ENCODE measurements around the gene ALX4. TPM values are rescaled to one million over a fixed set of nuclear protein-coding genes. Genes with fewer than 3 reads are reported as not detected.

Gene ALX4
- total and polyA plus RNA-seq, 2 of the 8 experiments (the other 6 are each of a cell fraction or from before 2014, with no cell fraction given), result not detected

DNA sequence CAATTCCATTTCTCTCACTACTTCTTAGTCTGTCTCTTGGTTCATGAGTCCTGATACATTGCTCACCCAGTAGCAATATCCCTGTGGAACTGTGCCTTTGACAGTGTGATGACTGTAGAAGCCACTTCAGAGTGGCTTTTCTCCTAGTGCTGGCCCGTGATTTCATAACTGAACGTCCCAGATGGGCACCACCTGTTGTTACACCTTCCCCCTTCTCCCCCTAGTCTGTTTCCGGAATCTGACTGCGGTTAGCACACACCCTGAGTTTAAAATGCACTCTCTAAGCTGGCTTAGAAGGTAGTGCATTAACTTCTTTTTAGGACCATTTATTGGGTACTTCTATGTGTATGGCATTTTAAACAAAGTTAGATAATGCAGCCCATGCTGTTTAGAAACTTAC, 83.0 kb downstream of the ALX4 start:
- 84% methylated on average over 3 of the region's 4 CpGs; no CpG with 5 or more reads in 1 of the 2 experiments for WGBS, 2 experiments (ENCODE audit: extremely low coverage in 1 of 2, insufficient coverage in 1 of 2, insufficient read length in 1 of 2, insufficient replicate concordance in 2 of 2, low coverage in 1 of 2, low lambda C conversion rate in 2 of 2, missing lambda C conversion rate in 1 of 2)
- Histone ChIP-seq H4K5ac (ENCODE audit: insufficient read length, low read depth, low read length) (no peak overlapping the region), H3K27me3 (replicated peaks in 1 of 4; ENCODE audit: control insufficient read depth in 3 of 4, extremely low read depth in 1 of 4, insufficient read depth in 3 of 4, low read length in 3 of 4) (no peaks in the 10 kb centered on the region)

More for the DNA sequence above, 83.0 kb downstream of the ALX4 start:
- DNase-seq (ENCODE audit: low read depth in 1 of 2, low spot score in 2 of 2) (no peak), FAIRE-seq (no peak)
- Histone ChIP-seq H3K23me2 (ENCODE audit: low read depth, low read length) (no peaks in the 10 kb centered on the region), H2BK12ac (ENCODE audit: low read depth, low read length) (no peak overlapping the region), H4K91ac (replicated peaks; ENCODE audit: insufficient read length, low read length) (no peak overlapping the region), H3K4me1 (replicated peaks in 1 of 4; ENCODE audit: control insufficient read depth in 3 of 4, insufficient read depth in 4 of 4, low read length in 3 of 4) (peaks cover 0 to 4% (median 0%) of the 10 kb centered on the region in 4 experiments; a peak in 1 of 7 replicates), H3K56ac (replicated peaks; ENCODE audit: insufficient read length, low read depth, low read length) (no peak overlapping the region), H2BK120ac (replicated peaks; ENCODE audit: low read depth, low read length) (no peak overlapping the region), H3K27ac (ENCODE audit: low read depth, low read length) (no peak overlapping the region), H2BK20ac (ENCODE audit: low read length) (no peak overlapping the region), H3K36me3 (ENCODE audit: control insufficient read depth in 2 of 4, insufficient read depth in 4 of 4, low read length in 3 of 4) (no peaks in the 10 kb centered on the region), H2BK15ac (ENCODE audit: low read length) (no peak overlapping the region), H3K79me2 (ENCODE audit: control insufficient read depth in 1 of 2, insufficient read depth in 2 of 2, low read length in 2 of 2) (no peaks in the 10 kb centered on the region), H3K79me1 (ENCODE audit: low read depth, low read length) (no peaks in the 10 kb centered on the region; the same call in 1 of the 2 replicates), H2BK5ac (ENCODE audit: low read depth, low read length) (no peak overlapping the region), H4K20me1 (replicated peaks in 1 of 2; ENCODE audit: control insufficient read depth in 1 of 2, insufficient read depth in 2 of 2, low read length in 2 of 2) (no peaks in the 10 kb centered on the region), H3K4ac (replicated peaks; ENCODE audit: insufficient read length, low read depth, low read length) (no peak overlapping the region), H3K9ac (replicated peaks in 1 of 4; ENCODE audit: extremely low read depth in 1 of 4, low read depth in 3 of 4, low read length in 3 of 4) (no peak overlapping the region), H2AK5ac (ENCODE audit: low read depth, low read length) (no peak overlapping the region), H3K14ac (ENCODE audit: insufficient read length) (no peak overlapping the region), H4K8ac (ENCODE audit: extremely low read depth, insufficient read depth, low read length) (no peak overlapping the region), H3K4me3 (ENCODE audit: extremely low read depth in 1 of 4, insufficient read depth in 2 of 4, low read depth in 3 of 4, low read length in 4 of 4) (no peak overlapping the region), H2AFZ (ENCODE audit: low read length) (no peak overlapping the region), H3K18ac (ENCODE audit: extremely low read depth, low read length) (no peak overlapping the region; the same call in 1 of the 2 replicates), H3K23ac (ENCODE audit: insufficient read length) (no peak overlapping the region), H3K9me3 (ENCODE audit: insufficient read depth in 2 of 2, low read depth in 1 of 2, low read length in 1 of 2) (no peaks in the 10 kb centered on the region), H3K4me2 (ENCODE audit: insufficient read depth in 1 of 2, low read depth in 2 of 2, low read length in 2 of 2) (no peak overlapping the region)
- TF ChIP-seq SP2 (IDR thresholded peaks at IDR 0.05; ENCODE audit: low read length) (no peak), RNF2 (IDR thresholded peaks at IDR 0.05; ENCODE audit: borderline replicate concordance, low read depth, low read length, missing control alignments, poor library complexity, severe bottlenecking) (no peak), EP300 (IDR thresholded peaks at IDR 0.05; ENCODE audit: borderline replicate concordance in 1 of 2, low read depth in 2 of 2, low read length in 2 of 2) (no peak), JUND (IDR thresholded peaks at IDR 0.05; ENCODE audit: low read length) (no peak)
- TF ChIP-seq, protein P1, sequence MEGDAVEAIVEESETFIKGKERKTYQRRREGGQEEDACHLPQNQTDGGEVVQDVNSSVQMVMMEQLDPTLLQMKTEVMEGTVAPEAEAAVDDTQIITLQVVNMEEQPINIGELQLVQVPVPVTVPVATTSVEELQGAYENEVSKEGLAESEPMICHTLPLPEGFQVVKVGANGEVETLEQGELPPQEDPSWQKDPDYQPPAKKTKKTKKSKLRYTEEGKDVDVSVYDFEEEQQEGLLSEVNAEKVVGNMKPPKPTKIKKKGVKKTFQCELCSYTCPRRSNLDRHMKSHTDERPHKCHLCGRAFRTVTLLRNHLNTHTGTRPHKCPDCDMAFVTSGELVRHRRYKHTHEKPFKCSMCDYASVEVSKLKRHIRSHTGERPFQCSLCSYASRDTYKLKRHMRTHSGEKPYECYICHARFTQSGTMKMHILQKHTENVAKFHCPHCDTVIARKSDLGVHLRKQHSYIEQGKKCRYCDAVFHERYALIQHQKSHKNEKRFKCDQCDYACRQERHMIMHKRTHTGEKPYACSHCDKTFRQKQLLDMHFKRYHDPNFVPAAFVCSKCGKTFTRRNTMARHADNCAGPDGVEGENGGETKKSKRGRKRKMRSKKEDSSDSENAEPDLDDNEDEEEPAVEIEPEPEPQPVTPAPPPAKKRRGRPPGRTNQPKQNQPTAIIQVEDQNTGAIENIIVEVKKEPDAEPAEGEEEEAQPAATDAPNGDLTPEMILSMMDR (IDR thresholded peaks at IDR 0.05; ENCODE audit: control extremely low read depth in 1 of 3, insufficient read depth in 1 of 3, low read depth in 1 of 3, low read length in 3 of 3), result no peak
- TF ChIP-seq, protein P2, sequence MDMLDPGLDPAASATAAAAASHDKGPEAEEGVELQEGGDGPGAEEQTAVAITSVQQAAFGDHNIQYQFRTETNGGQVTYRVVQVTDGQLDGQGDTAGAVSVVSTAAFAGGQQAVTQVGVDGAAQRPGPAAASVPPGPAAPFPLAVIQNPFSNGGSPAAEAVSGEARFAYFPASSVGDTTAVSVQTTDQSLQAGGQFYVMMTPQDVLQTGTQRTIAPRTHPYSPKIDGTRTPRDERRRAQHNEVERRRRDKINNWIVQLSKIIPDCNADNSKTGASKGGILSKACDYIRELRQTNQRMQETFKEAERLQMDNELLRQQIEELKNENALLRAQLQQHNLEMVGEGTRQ (IDR thresholded peaks at IDR 0.05; ENCODE audit: low read length), result no peak
- TF ChIP-seq, protein P3, sequence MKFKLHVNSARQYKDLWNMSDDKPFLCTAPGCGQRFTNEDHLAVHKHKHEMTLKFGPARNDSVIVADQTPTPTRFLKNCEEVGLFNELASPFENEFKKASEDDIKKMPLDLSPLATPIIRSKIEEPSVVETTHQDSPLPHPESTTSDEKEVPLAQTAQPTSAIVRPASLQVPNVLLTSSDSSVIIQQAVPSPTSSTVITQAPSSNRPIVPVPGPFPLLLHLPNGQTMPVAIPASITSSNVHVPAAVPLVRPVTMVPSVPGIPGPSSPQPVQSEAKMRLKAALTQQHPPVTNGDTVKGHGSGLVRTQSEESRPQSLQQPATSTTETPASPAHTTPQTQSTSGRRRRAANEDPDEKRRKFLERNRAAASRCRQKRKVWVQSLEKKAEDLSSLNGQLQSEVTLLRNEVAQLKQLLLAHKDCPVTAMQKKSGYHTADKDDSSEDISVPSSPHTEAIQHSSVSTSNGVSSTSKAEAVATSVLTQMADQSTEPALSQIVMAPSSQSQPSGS (IDR thresholded peaks at IDR 0.05; ENCODE audit: low read length), result no peak
- CTCF ChIA-PET (ENCODE audit: partially characterized antibody), result interaction anchor here (0.7 to 2.3 kb wide), 7 partner anchors 9 to 185 kb away, joined by 3 to 6 read pairs (median 4); no protein-coding TSS in a partner anchor
- POLR2A ChIA-PET (ENCODE audit: partially characterized antibody), result no interaction called here
